ENCODE results near the gene GALNT8.

Gene GALNT8

GRCh38 chr12:4800555-4800954 is 80.4 kb downstream of the GALNT8 start:
- no peak for DNase-seq

GRCh38 chr12:4802841-4803240 is 82.6 kb downstream of the GALNT8 start:
- no peak for DNase-seq

GRCh38 chr12:4806439-4807115 is 86.4 kb downstream of the GALNT8 start:
- peak; percentile 31 for DNase-seq

GRCh38 chr12:4807116-4807783 is 87.0 kb downstream of the GALNT8 start:
- DNase-seq: peak; percentile 42

- DNase-seq: no peak
Observed at GRCh38 chr12:4807813-4808212, 87.6 kb downstream of the GALNT8 start.

- peak; percentile 20 for DNase-seq
Observed at GRCh38 chr12:4809013-4809448, 88.8 kb downstream of the GALNT8 start.

- peak; percentile 39 for DNase-seq
Observed at GRCh38 chr12:4809449-4810218, 89.4 kb downstream of the GALNT8 start.

- DNase-seq: no peak
Observed at GRCh38 chr12:4810219-4810671, 90.0 kb downstream of the GALNT8 start.

GRCh38 chr12:4812624-4813327 is 92.6 kb downstream of the GALNT8 start:
- DNase-seq: no peak

- no peak for DNase-seq
Observed at GRCh38 chr12:4813741-4814140, 93.5 kb downstream of the GALNT8 start.

GRCh38 chr12:4814485-4814884 is 94.3 kb downstream of the GALNT8 start:
- DNase-seq: no peak

- no peak for DNase-seq
Observed at GRCh38 chr12:4816744-4817525, 96.7 kb downstream of the GALNT8 start.

GRCh38 chr12:4817880-4818279 is 97.7 kb downstream of the GALNT8 start:
- DNase-seq: no peak

- DNase-seq: no peak
Observed at GRCh38 chr12:4819654-4820053, 99.5 kb downstream of the GALNT8 start.

- DNase-seq: no peak
Observed at GRCh38 chr12:4820971-4821370, 100.8 kb downstream of the GALNT8 start.

All from activated CD4-positive, alpha-beta T cell treated with anti-CD3 and anti-CD28 coated beads, Interleukin-2, Interleukin-6, amounts not matched to agents 100 ng/mL and 50 ng/mL, durations not matched to agents 16 hours and 8 hours (primary cell).